ENCODE data around the gene ZNF544.
A peak's percentile ranks its signal among the peaks of the same experiment; 100 is the strongest.

ZNF544 gene

GRCh38 chr19:58296104-58296503, 67.4 kb downstream of the ZNF544 start:
- Histone ChIP-seq H3K4me1 (ENCODE audit: control insufficient read depth in 1 of 2, insufficient read depth in 1 of 2, low read depth in 1 of 2, low read length in 1 of 2) (no peaks in the 10 kb centered on the region), H3K4me3 (ENCODE audit: low read depth in 1 of 2, low read length in 1 of 2) (no peak overlapping the region), H3K27me3 (no peaks in the 10 kb centered on the region), H3K9me3 (peaks cover 44% of the 10 kb centered on the region), H3K27ac (no peak overlapping the region), H3K36me3 (peaks cover 12% of the 10 kb centered on the region)
- TF ChIP-seq, protein P1, sequence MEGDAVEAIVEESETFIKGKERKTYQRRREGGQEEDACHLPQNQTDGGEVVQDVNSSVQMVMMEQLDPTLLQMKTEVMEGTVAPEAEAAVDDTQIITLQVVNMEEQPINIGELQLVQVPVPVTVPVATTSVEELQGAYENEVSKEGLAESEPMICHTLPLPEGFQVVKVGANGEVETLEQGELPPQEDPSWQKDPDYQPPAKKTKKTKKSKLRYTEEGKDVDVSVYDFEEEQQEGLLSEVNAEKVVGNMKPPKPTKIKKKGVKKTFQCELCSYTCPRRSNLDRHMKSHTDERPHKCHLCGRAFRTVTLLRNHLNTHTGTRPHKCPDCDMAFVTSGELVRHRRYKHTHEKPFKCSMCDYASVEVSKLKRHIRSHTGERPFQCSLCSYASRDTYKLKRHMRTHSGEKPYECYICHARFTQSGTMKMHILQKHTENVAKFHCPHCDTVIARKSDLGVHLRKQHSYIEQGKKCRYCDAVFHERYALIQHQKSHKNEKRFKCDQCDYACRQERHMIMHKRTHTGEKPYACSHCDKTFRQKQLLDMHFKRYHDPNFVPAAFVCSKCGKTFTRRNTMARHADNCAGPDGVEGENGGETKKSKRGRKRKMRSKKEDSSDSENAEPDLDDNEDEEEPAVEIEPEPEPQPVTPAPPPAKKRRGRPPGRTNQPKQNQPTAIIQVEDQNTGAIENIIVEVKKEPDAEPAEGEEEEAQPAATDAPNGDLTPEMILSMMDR (IDR thresholded peaks at IDR 0.05): no peak

DNA sequence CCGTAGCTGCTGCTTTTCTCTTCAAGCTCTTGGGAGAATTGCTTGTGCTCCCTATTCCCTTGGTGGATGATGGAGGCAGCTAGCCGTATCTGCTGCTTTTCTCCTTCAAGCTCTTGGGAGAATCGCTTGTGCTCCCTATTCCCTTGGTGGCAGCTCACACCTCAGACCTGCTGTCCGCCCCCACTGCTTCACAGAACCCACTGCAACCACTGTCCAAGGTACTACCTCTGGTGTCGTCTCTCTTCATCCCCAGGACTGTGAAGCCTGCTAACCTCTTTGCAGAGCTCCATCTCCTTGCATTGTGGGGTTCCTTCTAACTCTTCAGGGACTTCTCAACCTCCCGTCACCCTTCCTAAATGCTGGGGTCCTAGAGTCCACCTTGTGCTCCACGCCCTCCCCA, 71.9 kb downstream of the ZNF544 start:
- no peaks in the 10 kb centered on the region for H3K27me3 ChIP-seq
- H3K9me3 ChIP-seq: peaks cover 10% of the 10 kb centered on the region
- H3K4me1 ChIP-seq (ENCODE audit: control insufficient read depth in 1 of 2, insufficient read depth in 1 of 2, low read depth in 1 of 2, low read length in 1 of 2): peaks cover 8 to 10% of the 10 kb centered on the region in 2 experiments
- TF ChIP-seq, protein P1 (IDR thresholded peaks at IDR 0.05): no peak
- no peaks in the 10 kb centered on the region for H3K36me3 ChIP-seq
- no peak overlapping the region for H3K4me3 ChIP-seq (ENCODE audit: low read depth in 1 of 2, low read length in 1 of 2)
- no peak overlapping the region for H3K27ac ChIP-seq

- TF ChIP-seq, protein P1 (IDR thresholded peaks at IDR 0.05): no peak
- no peaks in the 10 kb centered on the region for H3K27me3 ChIP-seq
- H3K9me3 ChIP-seq: no peaks in the 10 kb centered on the region
- peaks cover 13% of the 10 kb centered on the region for H3K36me3 ChIP-seq
- H3K4me3 ChIP-seq (ENCODE audit: low read depth in 1 of 2, low read length in 1 of 2): peak overlapping the region in 1 of 2 experiments; percentile 85
- H3K27ac ChIP-seq: peak overlapping the region; percentile 89
- H3K4me1 ChIP-seq (ENCODE audit: control insufficient read depth in 1 of 2, insufficient read depth in 1 of 2, low read depth in 1 of 2, low read length in 1 of 2): peaks cover 15 to 16% of the 10 kb centered on the region in 2 experiments
Measured at GRCh38 chr19:58304255-58304654, 75.5 kb downstream of the ZNF544 start.

DNA sequence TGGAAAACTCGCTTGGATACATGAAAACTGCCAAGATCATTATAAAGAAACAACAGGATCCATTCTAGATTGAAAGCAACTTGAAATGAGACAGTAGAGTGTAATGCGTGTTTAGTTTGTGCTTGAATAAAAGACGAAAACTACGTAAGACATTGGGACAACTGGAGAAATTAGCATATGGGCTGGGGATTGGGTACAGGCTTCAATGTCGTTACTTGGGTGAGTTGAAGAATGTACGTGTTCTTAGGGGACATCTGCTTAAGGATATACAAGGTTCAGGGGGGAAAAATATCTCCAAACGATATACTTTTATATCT, 76.0 kb downstream of the ZNF544 start:
- Histone ChIP-seq H3K4me1 (ENCODE audit: control insufficient read depth in 1 of 2, insufficient read depth in 1 of 2, low read depth in 1 of 2, low read length in 1 of 2) (peaks cover 15 to 16% of the 10 kb centered on the region in 2 experiments), H3K9me3 (no peaks in the 10 kb centered on the region), H3K4me3 (ENCODE audit: low read depth in 1 of 2, low read length in 1 of 2) (peak overlapping the region; percentile 70 to 85), H3K36me3 (peaks cover 13% of the 10 kb centered on the region), H3K27me3 (no peaks in the 10 kb centered on the region), H3K27ac (peak overlapping the region; percentile 89)
- TF ChIP-seq, protein P1 (IDR thresholded peaks at IDR 0.05): no peak

GRCh38 chr19:58305065-58305931, 76.6 kb downstream of the ZNF544 start, which contains the start of gene ERVK3-1:
Gene ERVK3-1, plus strand, starts transcription at chr19:58305377. Its CDS starts 6,792 bp downstream, at chr19:58312169.
- no peaks in the 10 kb centered on the region for H3K9me3 ChIP-seq
- TF ChIP-seq, protein P1 (IDR thresholded peaks at IDR 0.05): peak; percentile 71
- H3K27me3 ChIP-seq: no peaks in the 10 kb centered on the region
- peaks cover 13% of the 10 kb centered on the region for H3K36me3 ChIP-seq
- peak within 1 kb of the TSS; percentile 70 to 85 for H3K4me3 ChIP-seq (ENCODE audit: low read depth in 1 of 2, low read length in 1 of 2)
- H3K4me1 ChIP-seq (ENCODE audit: control insufficient read depth in 1 of 2, insufficient read depth in 1 of 2, low read depth in 1 of 2, low read length in 1 of 2): peaks cover 15 to 16% of the 10 kb centered on the region in 2 experiments
- peak within 1 kb of the TSS; percentile 89 for H3K27ac ChIP-seq

Measured in neutrophil (primary cell).